ENCODE data around the gene KRT13.

The KRT13 gene

DNA sequence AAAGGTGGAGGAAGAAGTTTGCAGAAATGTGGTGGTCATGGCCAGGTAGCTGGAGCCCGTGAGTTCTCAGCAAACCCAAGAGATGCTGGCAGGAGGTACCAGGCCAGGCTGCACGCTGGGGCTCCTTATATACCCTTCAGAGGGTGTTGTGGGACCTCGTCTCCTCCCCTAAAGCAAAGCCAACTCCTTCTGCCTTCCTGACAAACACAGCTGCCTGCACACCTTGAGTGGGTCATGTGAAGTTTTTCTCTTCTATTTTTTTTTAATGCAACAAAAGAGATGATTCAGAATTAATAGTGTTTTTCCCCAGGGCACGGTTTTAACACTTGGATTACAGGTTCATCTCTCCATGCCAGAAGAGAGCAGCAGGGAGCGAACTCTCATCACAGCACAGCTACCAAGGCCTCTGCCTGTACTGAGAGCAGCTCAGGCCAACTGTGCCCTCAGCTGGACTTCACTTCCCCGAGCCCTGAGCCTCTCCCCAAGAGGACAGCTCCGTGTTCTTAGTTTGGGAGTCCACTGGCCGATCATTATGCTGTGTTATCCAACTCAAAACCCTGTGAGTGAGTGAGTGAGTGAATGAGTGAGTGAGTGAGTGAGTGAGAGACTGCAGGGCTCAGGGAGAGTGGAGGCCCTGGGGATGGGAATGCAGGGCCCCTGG lies 13.5 kb upstream of the KRT13 start, which contains the start of gene KRT15:
Gene KRT15, minus strand, starts transcription at position 102 of the 661 bp plus-strand sequence. Its CDS starts 63 bp downstream, at position 39.
- no peaks in the 10 kb centered on the region for H3K27me3 ChIP-seq (ENCODE audit: insufficient read depth, low read length)
- no peaks in the 10 kb centered on the region for H3K79me2 ChIP-seq (ENCODE audit: control insufficient read depth, insufficient read depth, low read length, unreplicated experiment)
- no peak within 1 kb of the TSS for H3K4me3 ChIP-seq (ENCODE audit: low read depth, low read length)
- no peak within 1 kb of the TSS for H2AFZ ChIP-seq (ENCODE audit: low read length, unreplicated experiment)
- H3K36me3 ChIP-seq (ENCODE audit: insufficient read depth, low read length), result no peaks in the 10 kb centered on the region
- peaks cover 19% of the 10 kb centered on the region for H3K4me1 ChIP-seq (ENCODE audit: control insufficient read depth, insufficient read depth, low read length, unreplicated experiment)
- no peak within 1 kb of the TSS for H3K27ac ChIP-seq (ENCODE audit: low read depth, low read length)

DNA sequence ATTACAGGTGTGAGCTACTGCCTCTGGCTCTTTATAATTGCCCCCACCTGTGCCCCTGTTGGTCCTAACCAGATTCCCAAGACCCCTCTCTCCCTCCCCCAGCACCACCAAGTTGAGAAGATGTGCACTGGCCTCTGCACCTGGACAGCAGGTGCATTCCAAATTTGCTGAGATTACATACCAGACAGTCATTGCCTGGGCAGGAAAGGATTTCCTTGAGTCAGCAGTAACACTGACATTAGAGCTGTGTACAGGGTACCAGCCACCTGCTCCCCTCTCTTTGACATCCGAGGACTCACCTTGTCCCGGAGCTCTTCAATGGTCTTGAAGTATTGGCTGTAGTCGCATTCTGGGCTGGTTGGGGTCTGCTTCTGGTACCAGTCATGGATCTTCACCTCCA lies 12.6 kb upstream of the KRT13 start:
- no peaks in the 10 kb centered on the region for H3K27me3 ChIP-seq (ENCODE audit: insufficient read depth, low read length)
- H3K36me3 ChIP-seq (ENCODE audit: insufficient read depth, low read length), result no peaks in the 10 kb centered on the region
- H3K79me2 ChIP-seq (ENCODE audit: control insufficient read depth, insufficient read depth, low read length, unreplicated experiment), result no peaks in the 10 kb centered on the region
- no peak overlapping the region for H3K4me3 ChIP-seq (ENCODE audit: low read depth, low read length)
- H2AFZ ChIP-seq (ENCODE audit: low read length, unreplicated experiment), result no peak overlapping the region
- H3K4me1 ChIP-seq (ENCODE audit: control insufficient read depth, insufficient read depth, low read length, unreplicated experiment), result peaks cover 19% of the 10 kb centered on the region
- no peak overlapping the region for H3K27ac ChIP-seq (ENCODE audit: low read depth, low read length)

DNA sequence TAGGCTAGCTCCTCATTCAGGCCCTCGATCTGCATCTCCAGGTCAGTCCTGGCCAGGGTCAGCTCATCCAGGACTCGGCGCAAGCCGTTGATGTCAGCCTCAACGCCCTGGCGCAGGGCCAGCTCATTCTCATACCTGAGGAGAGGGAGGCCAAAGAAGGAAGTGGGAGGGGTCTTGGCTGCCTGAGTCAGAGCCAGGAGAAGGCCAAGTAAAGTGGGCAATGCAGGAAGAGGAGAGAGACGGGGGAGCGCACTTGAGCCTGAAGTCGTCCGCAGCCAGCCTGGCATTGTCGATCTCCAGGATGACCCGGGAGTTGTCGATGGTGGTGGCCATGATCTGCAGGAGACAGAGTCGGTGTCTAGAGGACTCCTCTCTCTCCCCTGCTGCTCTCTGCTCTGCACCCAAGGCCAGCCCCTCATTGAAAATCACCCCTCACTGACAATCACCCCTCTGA lies 11.4 kb upstream of the KRT13 start:
- Histone ChIP-seq H3K27me3 (ENCODE audit: insufficient read depth, low read length) (no peaks in the 10 kb centered on the region), H3K79me2 (ENCODE audit: control insufficient read depth, insufficient read depth, low read length, unreplicated experiment) (no peaks in the 10 kb centered on the region), H3K4me3 (ENCODE audit: low read depth, low read length) (no peak overlapping the region), H3K27ac (ENCODE audit: low read depth, low read length) (no peak overlapping the region), H3K4me1 (ENCODE audit: control insufficient read depth, insufficient read depth, low read length, unreplicated experiment) (peaks cover 11% of the 10 kb centered on the region), H2AFZ (ENCODE audit: low read length, unreplicated experiment) (no peak overlapping the region), H3K36me3 (ENCODE audit: insufficient read depth, low read length) (no peaks in the 10 kb centered on the region)

DNA sequence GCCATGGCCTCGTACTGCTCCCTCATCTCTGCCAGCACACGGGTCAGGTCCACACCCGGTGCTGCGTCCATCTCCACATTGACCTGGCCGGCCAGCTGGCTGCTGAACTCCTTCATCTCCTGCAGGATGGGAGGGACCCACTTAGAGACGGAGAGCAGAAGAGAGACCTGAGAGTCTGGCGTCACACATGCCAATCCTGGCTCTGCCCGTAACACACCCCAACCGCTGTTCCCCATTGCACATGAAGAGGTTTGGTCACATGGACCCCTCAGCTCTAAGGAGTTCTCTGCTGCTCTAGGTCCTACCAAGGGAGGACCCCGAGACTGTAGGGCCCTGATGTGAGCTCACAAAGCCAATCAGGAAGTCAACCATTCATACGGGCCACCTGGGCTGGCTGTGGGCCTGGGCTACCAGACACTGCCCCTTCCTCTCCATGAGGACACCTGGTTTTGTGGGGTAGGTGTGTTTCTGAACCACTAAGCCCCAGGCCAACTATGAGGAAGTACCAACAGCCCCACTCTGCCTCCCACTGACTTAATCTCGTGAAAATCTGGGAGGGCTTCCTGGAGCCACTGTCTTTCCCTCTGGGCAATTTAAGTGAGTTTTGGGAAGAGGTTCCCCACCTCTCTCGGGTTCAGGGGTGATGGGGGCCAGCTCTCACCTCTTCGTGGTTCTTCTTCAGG lies 10.9 kb upstream of the KRT13 start:
- no peaks in the 10 kb centered on the region for H3K36me3 ChIP-seq (ENCODE audit: insufficient read depth, low read length)
- no peak overlapping the region for H2AFZ ChIP-seq (ENCODE audit: low read length, unreplicated experiment)
- H3K4me3 ChIP-seq (ENCODE audit: low read depth, low read length), result no peak overlapping the region
- peaks cover 5% of the 10 kb centered on the region for H3K4me1 ChIP-seq (ENCODE audit: control insufficient read depth, insufficient read depth, low read length, unreplicated experiment)
- no peaks in the 10 kb centered on the region for H3K27me3 ChIP-seq (ENCODE audit: insufficient read depth, low read length)
- H3K79me2 ChIP-seq (ENCODE audit: control insufficient read depth, insufficient read depth, low read length, unreplicated experiment), result no peaks in the 10 kb centered on the region
- H3K27ac ChIP-seq (ENCODE audit: low read depth, low read length), result no peak overlapping the region

DNA sequence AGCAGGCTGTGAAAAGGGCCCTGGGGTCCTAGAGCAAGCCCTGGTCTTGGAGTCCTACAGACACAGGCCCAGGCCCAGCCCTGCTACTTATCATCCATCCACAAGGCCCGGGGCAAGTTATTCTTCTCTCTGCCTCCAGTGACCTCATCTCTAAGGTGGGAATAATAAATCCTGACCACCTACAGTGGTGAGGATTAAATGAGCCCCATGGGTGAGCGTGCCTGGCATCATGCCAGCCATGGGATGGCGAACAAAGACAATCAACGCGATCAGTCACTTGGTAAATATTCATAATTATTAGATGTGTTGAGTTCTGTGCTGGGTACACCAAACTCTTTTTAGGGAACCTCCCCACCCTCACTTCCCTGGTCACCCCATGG lies 7.7 kb upstream of the KRT13 start:
- Histone ChIP-seq H3K4me3 (ENCODE audit: low read depth, low read length) (no peak overlapping the region), H3K27me3 (ENCODE audit: insufficient read depth, low read length) (no peaks in the 10 kb centered on the region), H3K4me1 (ENCODE audit: control insufficient read depth, insufficient read depth, low read length, unreplicated experiment) (no peaks in the 10 kb centered on the region), H2AFZ (ENCODE audit: low read length, unreplicated experiment) (no peak overlapping the region), H3K36me3 (ENCODE audit: insufficient read depth, low read length) (no peaks in the 10 kb centered on the region), H3K79me2 (ENCODE audit: control insufficient read depth, insufficient read depth, low read length, unreplicated experiment) (no peaks in the 10 kb centered on the region), H3K27ac (ENCODE audit: low read depth, low read length) (no peak overlapping the region)

DNA sequence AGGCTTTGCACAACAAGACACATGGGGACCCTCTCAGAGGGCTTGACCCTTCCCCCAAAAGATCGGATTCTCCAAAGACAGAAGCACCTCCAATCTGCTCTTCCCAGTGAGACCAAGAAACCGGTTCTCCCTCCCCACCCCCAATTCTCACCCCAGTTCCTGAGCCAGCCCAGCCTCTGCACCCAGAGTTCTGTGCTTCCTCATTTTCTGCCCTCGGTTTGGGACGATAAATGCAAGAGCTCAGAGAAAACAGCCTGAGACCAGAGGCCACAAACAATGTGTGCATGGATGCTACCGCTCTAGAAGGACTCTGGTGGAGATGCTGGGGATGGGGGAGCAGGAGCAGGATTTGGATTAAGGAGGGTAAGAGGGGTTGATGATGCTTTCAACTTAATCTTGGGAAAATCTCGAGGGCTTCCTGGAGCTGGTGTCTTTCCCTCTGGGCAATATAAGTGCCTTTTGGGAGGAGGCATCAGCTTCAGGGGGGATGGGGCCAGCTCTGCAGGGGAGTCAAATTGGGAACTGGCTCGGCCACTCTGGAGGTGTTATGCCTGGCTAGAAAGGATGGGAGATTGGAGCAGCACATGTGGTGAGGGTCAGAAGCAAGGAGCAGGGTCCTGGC lies 7.2 kb upstream of the KRT13 start:
- H3K36me3 ChIP-seq (ENCODE audit: insufficient read depth, low read length), result no peaks in the 10 kb centered on the region
- no peak overlapping the region for H3K4me3 ChIP-seq (ENCODE audit: low read depth, low read length)
- no peak overlapping the region for H3K27ac ChIP-seq (ENCODE audit: low read depth, low read length)
- H3K4me1 ChIP-seq (ENCODE audit: control insufficient read depth, insufficient read depth, low read length, unreplicated experiment), result no peaks in the 10 kb centered on the region
- H2AFZ ChIP-seq (ENCODE audit: low read length, unreplicated experiment), result no peak overlapping the region
- no peaks in the 10 kb centered on the region for H3K79me2 ChIP-seq (ENCODE audit: control insufficient read depth, insufficient read depth, low read length, unreplicated experiment)
- H3K27me3 ChIP-seq (ENCODE audit: insufficient read depth, low read length), result no peaks in the 10 kb centered on the region

DNA sequence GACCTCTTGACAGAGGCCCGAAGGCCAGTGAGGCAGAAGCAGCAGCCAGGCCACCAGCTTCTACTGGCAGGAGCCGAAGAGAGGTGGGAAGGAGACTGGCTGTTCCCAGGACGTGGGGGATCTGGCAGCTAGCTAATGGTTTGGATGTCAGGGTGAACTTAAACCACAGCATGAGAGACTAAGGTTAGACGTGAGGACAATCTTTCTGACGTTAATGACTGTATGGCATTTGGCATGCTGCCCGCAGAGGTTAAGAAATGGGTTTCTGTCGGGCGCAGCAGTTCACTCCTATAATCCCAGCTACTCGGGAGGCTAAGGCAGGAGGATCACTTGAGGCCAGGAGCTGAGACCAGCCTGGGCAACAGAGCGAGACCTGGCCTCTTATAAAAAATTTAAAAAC lies 6.3 kb upstream of the KRT13 start:
- no peaks in the 10 kb centered on the region for H3K27me3 ChIP-seq (ENCODE audit: insufficient read depth, low read length)
- no peak overlapping the region for H3K4me3 ChIP-seq (ENCODE audit: low read depth, low read length)
- H3K4me1 ChIP-seq (ENCODE audit: control insufficient read depth, insufficient read depth, low read length, unreplicated experiment), result no peaks in the 10 kb centered on the region
- H3K36me3 ChIP-seq (ENCODE audit: insufficient read depth, low read length), result no peaks in the 10 kb centered on the region
- H3K27ac ChIP-seq (ENCODE audit: low read depth, low read length), result no peak overlapping the region
- no peak overlapping the region for H2AFZ ChIP-seq (ENCODE audit: low read length, unreplicated experiment)
- no peaks in the 10 kb centered on the region for H3K79me2 ChIP-seq (ENCODE audit: control insufficient read depth, insufficient read depth, low read length, unreplicated experiment)

DNA sequence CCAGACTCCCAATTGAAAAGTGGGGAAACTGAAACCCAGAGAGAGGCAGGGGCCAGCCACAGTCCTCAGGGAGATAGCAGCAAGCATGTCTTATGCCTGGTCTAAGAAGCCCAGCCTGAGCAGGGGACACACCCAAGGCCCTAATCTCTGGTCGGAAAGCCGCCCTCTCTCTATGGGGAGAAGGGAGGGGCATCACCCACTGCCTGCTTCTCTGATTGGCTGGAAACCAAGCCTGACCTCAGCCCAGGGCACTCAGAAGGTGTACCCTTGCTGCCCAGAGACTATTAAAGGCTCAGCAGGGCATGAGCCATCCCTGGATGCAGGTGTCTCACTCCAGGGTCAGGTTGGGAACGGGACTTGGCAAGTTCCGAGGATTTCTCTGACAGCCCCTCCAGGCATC lies 5.7 kb upstream of the KRT13 start:
- H3K4me3 ChIP-seq (ENCODE audit: low read depth, low read length), result no peak overlapping the region
- H3K4me1 ChIP-seq (ENCODE audit: control insufficient read depth, insufficient read depth, low read length, unreplicated experiment), result no peaks in the 10 kb centered on the region
- no peaks in the 10 kb centered on the region for H3K27me3 ChIP-seq (ENCODE audit: insufficient read depth, low read length)
- H2AFZ ChIP-seq (ENCODE audit: low read length, unreplicated experiment), result no peak overlapping the region
- no peak overlapping the region for H3K27ac ChIP-seq (ENCODE audit: low read depth, low read length)
- H3K79me2 ChIP-seq (ENCODE audit: control insufficient read depth, insufficient read depth, low read length, unreplicated experiment), result no peaks in the 10 kb centered on the region
- H3K36me3 ChIP-seq (ENCODE audit: insufficient read depth, low read length), result no peaks in the 10 kb centered on the region

DNA sequence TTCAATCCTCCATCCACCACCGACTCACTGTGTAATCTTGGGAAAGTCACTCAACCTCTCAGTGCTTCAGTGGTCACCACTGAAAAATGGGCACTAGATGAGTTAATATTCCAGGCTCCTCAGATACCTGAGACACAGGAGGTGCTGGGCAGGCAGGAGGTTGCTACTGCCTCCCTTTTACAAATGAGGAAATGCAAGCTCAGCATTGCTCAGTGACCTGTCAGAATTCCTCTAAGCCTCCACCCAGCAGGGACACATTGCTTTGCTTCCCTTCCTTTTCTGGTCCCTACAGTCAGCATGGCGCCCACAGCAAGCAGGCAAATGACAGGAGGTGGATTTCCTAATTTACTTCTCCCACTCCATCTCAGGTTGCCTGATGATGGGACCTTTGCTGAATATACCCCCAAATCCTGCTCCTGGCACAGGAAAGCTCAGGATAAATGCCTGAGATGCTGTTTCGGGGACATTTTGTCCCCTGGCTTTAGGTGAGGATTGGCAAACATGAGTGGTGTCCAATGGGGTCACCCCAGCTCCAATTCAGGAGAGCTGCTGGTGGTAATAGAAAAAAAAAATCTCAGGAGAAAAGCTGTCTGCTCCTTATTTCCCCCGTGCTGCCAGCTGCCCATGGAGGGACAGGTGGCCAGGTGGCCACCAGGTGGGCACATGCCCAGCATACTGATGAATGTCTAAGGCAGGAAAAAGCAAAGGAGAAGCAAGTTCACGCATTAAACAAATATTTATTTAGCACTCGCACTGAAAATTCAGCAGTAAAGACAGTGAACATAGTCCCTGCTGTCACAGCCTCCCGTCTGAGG lies 5.0 kb upstream of the KRT13 start:
- Histone ChIP-seq H3K27ac (ENCODE audit: low read depth, low read length) (no peak overlapping the region), H3K4me1 (ENCODE audit: control insufficient read depth, insufficient read depth, low read length, unreplicated experiment) (no peaks in the 10 kb centered on the region), H3K79me2 (ENCODE audit: control insufficient read depth, insufficient read depth, low read length, unreplicated experiment) (no peaks in the 10 kb centered on the region), H3K27me3 (ENCODE audit: insufficient read depth, low read length) (no peaks in the 10 kb centered on the region), H2AFZ (ENCODE audit: low read length, unreplicated experiment) (no peak overlapping the region), H3K36me3 (ENCODE audit: insufficient read depth, low read length) (no peaks in the 10 kb centered on the region), H3K4me3 (ENCODE audit: low read depth, low read length) (no peak overlapping the region)

DNA sequence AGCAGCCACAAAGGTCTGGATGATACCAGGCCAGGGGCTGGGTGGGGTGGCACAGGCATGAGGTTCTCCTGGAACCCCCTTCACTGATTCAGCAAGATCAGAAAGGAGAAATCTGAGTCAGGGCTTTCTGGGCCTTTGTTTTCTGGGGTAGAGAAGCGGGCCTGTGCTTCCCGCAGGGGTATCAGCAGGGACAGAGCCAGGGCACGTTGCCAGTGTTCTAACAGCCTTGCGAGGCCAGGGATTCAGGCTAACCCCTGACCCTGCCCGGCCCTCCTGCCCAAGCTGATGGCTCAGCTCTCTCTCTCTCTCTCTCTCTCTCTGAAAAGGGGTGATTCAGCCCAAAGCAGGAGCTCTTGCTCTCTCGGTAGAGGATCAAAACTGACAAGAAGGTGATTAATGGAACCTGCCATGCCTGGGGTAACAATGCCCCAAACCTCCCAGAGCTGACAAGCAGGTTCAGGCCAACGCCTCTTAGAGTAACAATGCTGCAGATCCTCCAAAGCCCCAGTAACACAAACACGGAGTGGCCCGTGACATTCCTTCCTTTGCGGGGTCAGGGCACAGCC lies 2.0 kb upstream of the KRT13 start:
- H2AFZ ChIP-seq (ENCODE audit: low read length, unreplicated experiment), result no peak overlapping the region
- H3K36me3 ChIP-seq (ENCODE audit: insufficient read depth, low read length), result no peaks in the 10 kb centered on the region
- no peaks in the 10 kb centered on the region for H3K79me2 ChIP-seq (ENCODE audit: control insufficient read depth, insufficient read depth, low read length, unreplicated experiment)
- H3K27me3 ChIP-seq (ENCODE audit: insufficient read depth, low read length), result no peaks in the 10 kb centered on the region
- no peaks in the 10 kb centered on the region for H3K4me1 ChIP-seq (ENCODE audit: control insufficient read depth, insufficient read depth, low read length, unreplicated experiment)
- H3K4me3 ChIP-seq (ENCODE audit: low read depth, low read length), result no peak overlapping the region
- H3K27ac ChIP-seq (ENCODE audit: low read depth, low read length), result no peak overlapping the region

Measured in ACC112 (cell line).